H9 (cell line): ENCODE results near the gene HOXA2. TPM values are rescaled to one million over a fixed set of nuclear protein-coding genes. Genes with fewer than 3 reads are reported as not detected.
A peak's percentile ranks its signal among the peaks of the same experiment; 100 is the strongest.

Experiments used
- DNase-seq: peaks from one replicate; pipeline ENCODE4 v3.0.0-alpha.2; 2017
- H2AFZ ChIP-seq: one replicate; pipeline ENCODE4 v1.6.1; 2013; ENCODE audit warnings: mild to moderate bottlenecking, low read length, control low read depth, moderate library complexity
- H2AK5ac ChIP-seq: 2 replicates; pipeline ENCODE4 v1.6.1; 2013; ENCODE audit warnings: low read length, control low read depth, mixed read lengths; ENCODE audit not compliant: insufficient read length
- H2BK120ac ChIP-seq: one replicate; pipeline ENCODE4 v1.6.1; 2013; ENCODE audit warnings: low read depth, mild to moderate bottlenecking, low read length, control low read depth, inconsistent platforms; ENCODE audit not compliant: poor library complexity, severe bottlenecking
- H2BK12ac ChIP-seq: 2 replicates; pipeline ENCODE4 v1.6.1; 2013; ENCODE audit warnings: low read length, control low read depth, mixed read lengths, low read depth; ENCODE audit not compliant: insufficient read length
- H2BK15ac ChIP-seq: 2 replicates; pipeline ENCODE4 v1.6.1; 2013; ENCODE audit warnings: low read depth, low read length, control low read depth
- H2BK20ac ChIP-seq: one replicate; pipeline ENCODE4 v1.6.1; 2013; ENCODE audit warnings: low read depth, mild to moderate bottlenecking, low read length, control low read depth, inconsistent platforms; ENCODE audit not compliant: poor library complexity, severe bottlenecking
- H2BK5ac ChIP-seq: 2 replicates; pipeline ENCODE4 v1.6.1; 2013; ENCODE audit warnings: low read length, control low read depth, mixed read lengths; ENCODE audit not compliant: insufficient read length
- H3K14ac ChIP-seq: 2 replicates; pipeline ENCODE4 v1.6.1; 2013; ENCODE audit warnings: low read length, control low read depth; ENCODE audit not compliant: insufficient read depth
- H3K18ac ChIP-seq: 2 replicates; pipeline ENCODE4 v1.6.1; 2013; ENCODE audit warnings: low read depth, mild to moderate bottlenecking, mixed read lengths, low read length, control low read depth; ENCODE audit not compliant: insufficient read length
- H3K23ac ChIP-seq: 2 replicates; pipeline ENCODE4 v1.6.1; 2013; ENCODE audit warnings: low read length, control low read depth, mixed read lengths, low read depth; ENCODE audit not compliant: insufficient read length
- H3K23me2 ChIP-seq: 2 replicates; pipeline ENCODE4 v1.6.1; 2013; ENCODE audit warnings: low read depth, mild to moderate bottlenecking, mixed read lengths, low read length, control low read depth; ENCODE audit not compliant: insufficient read length, poor library complexity, severe bottlenecking
- H3K27ac ChIP-seq: 2 replicates; pipeline ENCODE4 v1.5.1; 2013; ENCODE audit warnings: low read length, control low read depth, mixed read lengths, low read depth; ENCODE audit not compliant: insufficient read length
- H3K27me3 ChIP-seq: 2 replicates; pipeline ENCODE4 v1.6.1; 2013; ENCODE audit warnings: low read length, control low read depth, inconsistent platforms; ENCODE audit not compliant: insufficient read depth
- H3K4ac ChIP-seq: 2 replicates; pipeline ENCODE4 v1.6.1; 2013; ENCODE audit warnings: low read depth, mild to moderate bottlenecking, control low read depth, inconsistent platforms, low read length, moderate library complexity
- H3K4me1 ChIP-seq: 2 replicates; pipeline ENCODE4 v1.6.1; 2013; ENCODE audit warnings: low read length, control low read depth, inconsistent platforms; ENCODE audit not compliant: insufficient read depth
- H3K4me2 ChIP-seq: 2 replicates; pipeline ENCODE4 v1.6.1; 2013; ENCODE audit warnings: low read length, control low read depth, mixed read lengths; ENCODE audit not compliant: insufficient read length, insufficient read depth
- H3K56ac ChIP-seq: 2 replicates; pipeline ENCODE4 v1.6.1; 2013; ENCODE audit warnings: low read depth, mild to moderate bottlenecking, mixed read lengths, low read length, control low read depth; ENCODE audit not compliant: insufficient read length
- H3K79me1 ChIP-seq: 2 replicates; pipeline ENCODE4 v1.6.1; 2013; ENCODE audit warnings: low read depth, mild to moderate bottlenecking, moderate library complexity, low read length, control low read depth, inconsistent platforms; ENCODE audit not compliant: insufficient read depth, poor library complexity, severe bottlenecking
- H3K79me2 ChIP-seq: 2 replicates; pipeline ENCODE4 v1.6.1; 2013; ENCODE audit warnings: low read length, control low read depth, inconsistent platforms; ENCODE audit not compliant: insufficient read depth
- H3K9ac ChIP-seq: 2 replicates; pipeline ENCODE4 v1.6.1; 2013; ENCODE audit warnings: low read length, control low read depth, mixed read lengths; ENCODE audit not compliant: insufficient read length; ENCODE audit errors: extremely low read depth
- H3K9me3 ChIP-seq: one replicate; pipeline ENCODE4 v1.6.1; 2013; ENCODE audit warnings: low read depth, low read length, inconsistent platforms; ENCODE audit not compliant: control insufficient read depth
- H3T11ph ChIP-seq: one replicate; pipeline ENCODE4 v1.6.1; 2013; ENCODE audit warnings: mild to moderate bottlenecking, low read length, control low read depth, inconsistent platforms
- H4K20me1 ChIP-seq: one replicate; pipeline ENCODE4 v1.6.1; 2013; ENCODE audit not compliant: control insufficient read depth, insufficient read length, insufficient read depth
- H4K5ac ChIP-seq: 2 replicates; pipeline ENCODE4 v1.6.1; 2013; ENCODE audit warnings: low read depth, mild to moderate bottlenecking, mixed read lengths, low read length, control low read depth; ENCODE audit not compliant: insufficient read length
- H4K8ac ChIP-seq: replicated peaks from 2 replicates; pipeline ENCODE4 v1.6.1; 2013; ENCODE audit warnings: low read length, control low read depth, mixed read lengths, low read depth; ENCODE audit not compliant: insufficient read length
- H4K91ac ChIP-seq: 2 replicates; pipeline ENCODE4 v1.6.1; 2013; ENCODE audit warnings: low read depth, mild to moderate bottlenecking, moderate library complexity, mixed read lengths, low read length, control low read depth; ENCODE audit not compliant: insufficient read length
- H3K27ac Mint-ChIP-seq, 3 experiments: 2 replicates in 2 of 3; 3 replicates in 1 of 3; pipeline ENCODE4 v1.8.0; 2020 to 2021; ENCODE audit warnings: mixed read lengths in 3 of 3, mild to moderate bottlenecking in 1 of 3, moderate library complexity in 1 of 3
- H3K27me3 Mint-ChIP-seq: 2 replicates; pipeline ENCODE4 v1.8.0; 2021; ENCODE audit warnings: low read depth, mild to moderate bottlenecking, moderate library complexity, mixed read lengths
- H3K36me3 Mint-ChIP-seq, 3 experiments: 2 replicates in 2 of 3; 3 replicates in 1 of 3; pipeline ENCODE4 v1.8.0; 2020 to 2021; ENCODE audit warnings: low read depth in 3 of 3, mixed read lengths in 3 of 3; ENCODE audit not compliant: insufficient read depth in 1 of 3
- H3K4me1 Mint-ChIP-seq, 2 experiments: 2 replicates each; pipeline ENCODE4 v1.8.0; 2020; ENCODE audit warnings: mixed read lengths in 2 of 2
- H3K4me3 Mint-ChIP-seq, 2 experiments: 2 replicates in 1 of 2; 3 replicates in 1 of 2; pipeline ENCODE4 v1.8.0; 2020 to 2021; ENCODE audit warnings: mild to moderate bottlenecking in 2 of 2, mixed read lengths in 2 of 2, moderate library complexity in 1 of 2
- H3K9me3 Mint-ChIP-seq, 2 experiments: 2 replicates in 1 of 2; 3 replicates in 1 of 2; pipeline ENCODE4 v1.8.0; 2020; ENCODE audit warnings: mild to moderate bottlenecking in 2 of 2, mixed read lengths in 2 of 2, moderate library complexity in 1 of 2
- WGBS: extraction: QIAGEN DNeasy Blood & Tissue Kit; methylation state at CpG from one replicate; pipeline ENCODE4 v1.1.7; 2013; ENCODE audit warnings: missing lambda C conversion rate, low lambda C conversion rate, mixed read lengths; ENCODE audit not compliant: insufficient read length; ENCODE audit errors: extremely low coverage; 5-methylcytosine and 5-hydroxymethylcytosine counted together
- total RNA-seq: library from RNA; stranded (reverse); gene quantifications from 2 replicates; pipeline ENCODE4 v1.2.1, GENCODE V29; 2021
- TF ChIP-seq, protein P1 (sequence below): fragments of 200-600 bp; sonication (generic); conservative IDR thresholded peaks from 3 replicates; pipeline ENCODE4 v1.8.0; 2021; ENCODE audit warnings: antibody characterized with exemption, mild to moderate bottlenecking

The HOXA2 gene
- total RNA-seq, 1 experiment from 2014 or later = not detected

DNA sequence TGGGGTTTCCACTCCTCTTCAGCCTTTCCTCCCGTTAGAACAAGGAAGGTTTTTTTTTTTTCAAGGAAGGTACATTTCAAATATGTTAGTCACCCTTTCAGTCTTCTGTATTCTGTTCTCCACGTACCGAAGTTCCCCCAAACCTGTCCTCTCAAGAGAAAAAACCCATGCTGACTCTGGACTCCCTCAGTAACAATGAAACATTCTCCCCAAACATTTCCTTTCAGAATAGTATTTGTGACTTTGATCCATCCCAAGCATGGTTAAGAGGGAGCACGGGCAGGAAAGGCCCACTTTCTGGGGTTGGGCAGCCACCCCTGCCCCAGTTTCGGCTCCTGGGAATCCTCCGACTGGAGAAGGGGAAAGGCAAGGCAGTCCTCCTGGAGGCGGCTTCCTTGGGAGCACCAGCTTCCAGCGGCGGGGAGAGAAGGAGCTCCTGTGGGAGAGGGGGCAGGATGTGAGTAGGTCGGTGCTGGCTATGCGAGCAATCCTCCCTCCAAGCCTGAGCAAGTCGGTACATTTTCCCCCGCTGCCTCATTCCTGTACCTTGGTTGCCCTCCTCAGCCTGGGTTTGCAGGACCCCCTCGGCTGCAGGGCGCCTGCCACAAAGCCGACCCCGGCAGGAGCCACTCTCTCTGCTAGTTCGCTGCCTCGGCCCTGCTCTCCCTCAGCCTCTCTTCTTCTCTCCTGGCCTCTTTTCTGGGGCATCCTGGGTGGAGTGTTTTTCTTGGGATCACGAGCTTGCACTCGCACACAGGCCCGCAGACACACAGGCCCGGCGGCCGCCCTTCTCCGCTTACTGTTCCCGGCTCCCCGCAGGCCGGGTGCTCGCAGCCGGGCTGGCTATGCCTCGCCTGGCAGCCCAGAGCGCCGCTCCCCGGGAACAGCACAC is 4.6 kb downstream of the HOXA2 start:
- no peak overlapping the region for H3K4me2 ChIP-seq
- H2BK5ac ChIP-seq = no peak overlapping the region
- Mint-ChIP-seq H3K27me3 (peaks cover 100% of the 10 kb centered on the region), H3K27ac (no peak overlapping the region), H3K9me3 (peaks cover 7 to 31% of the 10 kb centered on the region in 2 experiments), H3K4me1 (peaks cover 38 to 65% of the 10 kb centered on the region in 2 experiments), H3K36me3 (no peaks in the 10 kb centered on the region), H3K4me3 (peak overlapping the region in 1 of 2 experiments; percentile 86; a peak in 3 of 5 replicates)
- H4K91ac ChIP-seq = no peak overlapping the region
- H2AFZ ChIP-seq = no peak overlapping the region
- no peaks in the 10 kb centered on the region for H3K79me2 ChIP-seq
- H3K4me1 ChIP-seq = no peaks in the 10 kb centered on the region
- peaks cover 95% of the 10 kb centered on the region for H3K27me3 ChIP-seq
- peaks cover 7% of the 10 kb centered on the region for H3K23me2 ChIP-seq
- H3K56ac ChIP-seq = no peak overlapping the region
- no peak overlapping the region for H2BK15ac ChIP-seq
- H4K8ac ChIP-seq = no peak overlapping the region
- WGBS = no CpG with 5 or more reads among the region's 35 CpGs
- H2AK5ac ChIP-seq = no peak overlapping the region
- no peak overlapping the region for H3T11ph ChIP-seq
- no peak overlapping the region for H2BK120ac ChIP-seq
- H3K27ac ChIP-seq = no peak overlapping the region
- no peak overlapping the region for H3K14ac ChIP-seq
- no peak overlapping the region for H3K18ac ChIP-seq
- DNase-seq = no peak
- no peaks in the 10 kb centered on the region for H3K79me1 ChIP-seq
- TF ChIP-seq, protein P1, sequence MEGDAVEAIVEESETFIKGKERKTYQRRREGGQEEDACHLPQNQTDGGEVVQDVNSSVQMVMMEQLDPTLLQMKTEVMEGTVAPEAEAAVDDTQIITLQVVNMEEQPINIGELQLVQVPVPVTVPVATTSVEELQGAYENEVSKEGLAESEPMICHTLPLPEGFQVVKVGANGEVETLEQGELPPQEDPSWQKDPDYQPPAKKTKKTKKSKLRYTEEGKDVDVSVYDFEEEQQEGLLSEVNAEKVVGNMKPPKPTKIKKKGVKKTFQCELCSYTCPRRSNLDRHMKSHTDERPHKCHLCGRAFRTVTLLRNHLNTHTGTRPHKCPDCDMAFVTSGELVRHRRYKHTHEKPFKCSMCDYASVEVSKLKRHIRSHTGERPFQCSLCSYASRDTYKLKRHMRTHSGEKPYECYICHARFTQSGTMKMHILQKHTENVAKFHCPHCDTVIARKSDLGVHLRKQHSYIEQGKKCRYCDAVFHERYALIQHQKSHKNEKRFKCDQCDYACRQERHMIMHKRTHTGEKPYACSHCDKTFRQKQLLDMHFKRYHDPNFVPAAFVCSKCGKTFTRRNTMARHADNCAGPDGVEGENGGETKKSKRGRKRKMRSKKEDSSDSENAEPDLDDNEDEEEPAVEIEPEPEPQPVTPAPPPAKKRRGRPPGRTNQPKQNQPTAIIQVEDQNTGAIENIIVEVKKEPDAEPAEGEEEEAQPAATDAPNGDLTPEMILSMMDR = no peak
- H3K9ac ChIP-seq = no peak overlapping the region
- no peak overlapping the region for H4K5ac ChIP-seq
- H3K23ac ChIP-seq = no peak overlapping the region
- H2BK12ac ChIP-seq = no peak overlapping the region
- H2BK20ac ChIP-seq = no peak overlapping the region
- no peak overlapping the region for H3K4ac ChIP-seq
- H4K20me1 ChIP-seq = peaks cover 2% of the 10 kb centered on the region
- H3K9me3 ChIP-seq = no peaks in the 10 kb centered on the region
